SK-N-SH (cell line): ENCODE results near the gene CCS.

ENCODE experiments used
- FOXJ3 ChIP-seq: sonication (generic); formaldehyde crosslinking; IDR thresholded peaks from 2 replicates; pipeline ENCODE4 v1.5.1; 2020; ENCODE audit warnings: mild to moderate bottlenecking, missing genetic modification reagents
- FOXM1 ChIP-seq: IDR thresholded peaks from 2 replicates; pipeline ENCODE4 v1.4.0; 2012; ENCODE audit warnings: low read depth, mild to moderate bottlenecking
- POLR2AphosphoS5 ChIP-seq: IDR thresholded peaks from 2 replicates; pipeline ENCODE4 v1.6.1; 2012; ENCODE audit warnings: low read depth, low read length
- RXRA ChIP-seq: IDR thresholded peaks from 2 replicates; pipeline ENCODE4 v1.4.0; 2012; ENCODE audit warnings: low read depth, mild to moderate bottlenecking, borderline replicate concordance
- YY1 ChIP-seq: IDR thresholded peaks from 2 replicates; pipeline ENCODE4 v1.4.0; 2012; ENCODE audit warnings: low read depth, mild to moderate bottlenecking
- TF ChIP-seq, protein P1 (sequence below): fragments of 200-600 bp; sonication (generic); IDR thresholded peaks from 2 replicates; pipeline ENCODE4 v1.6.1; 2017; ENCODE audit warnings: antibody characterized with exemption, mild to moderate bottlenecking, moderate library complexity
- TF ChIP-seq, protein P2 (sequence below): IDR thresholded peaks from 2 replicates; pipeline ENCODE4 v1.4.0; 2012; ENCODE audit warnings: low read depth

DNA sequence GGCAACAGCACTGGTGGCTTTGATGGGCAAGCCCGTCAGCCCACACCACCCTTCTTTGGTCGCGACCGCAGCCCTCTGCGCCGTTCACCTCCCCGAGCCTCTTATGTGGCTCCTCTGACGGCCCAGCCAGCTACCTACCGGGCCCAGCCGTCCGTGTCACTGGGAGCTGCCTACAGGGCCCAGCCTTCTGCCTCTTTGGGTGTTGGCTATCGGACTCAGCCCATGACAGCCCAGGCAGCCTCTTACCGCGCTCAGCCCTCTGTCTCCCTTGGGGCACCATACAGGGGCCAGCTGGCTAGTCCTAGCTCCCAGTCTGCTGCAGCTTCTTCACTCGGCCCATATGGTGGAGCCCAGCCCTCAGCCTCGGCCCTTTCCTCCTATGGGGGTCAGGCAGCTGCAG is 31.5 kb downstream of the CCS start:
- TF ChIP-seq, protein P1, sequence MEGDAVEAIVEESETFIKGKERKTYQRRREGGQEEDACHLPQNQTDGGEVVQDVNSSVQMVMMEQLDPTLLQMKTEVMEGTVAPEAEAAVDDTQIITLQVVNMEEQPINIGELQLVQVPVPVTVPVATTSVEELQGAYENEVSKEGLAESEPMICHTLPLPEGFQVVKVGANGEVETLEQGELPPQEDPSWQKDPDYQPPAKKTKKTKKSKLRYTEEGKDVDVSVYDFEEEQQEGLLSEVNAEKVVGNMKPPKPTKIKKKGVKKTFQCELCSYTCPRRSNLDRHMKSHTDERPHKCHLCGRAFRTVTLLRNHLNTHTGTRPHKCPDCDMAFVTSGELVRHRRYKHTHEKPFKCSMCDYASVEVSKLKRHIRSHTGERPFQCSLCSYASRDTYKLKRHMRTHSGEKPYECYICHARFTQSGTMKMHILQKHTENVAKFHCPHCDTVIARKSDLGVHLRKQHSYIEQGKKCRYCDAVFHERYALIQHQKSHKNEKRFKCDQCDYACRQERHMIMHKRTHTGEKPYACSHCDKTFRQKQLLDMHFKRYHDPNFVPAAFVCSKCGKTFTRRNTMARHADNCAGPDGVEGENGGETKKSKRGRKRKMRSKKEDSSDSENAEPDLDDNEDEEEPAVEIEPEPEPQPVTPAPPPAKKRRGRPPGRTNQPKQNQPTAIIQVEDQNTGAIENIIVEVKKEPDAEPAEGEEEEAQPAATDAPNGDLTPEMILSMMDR, result no peak
- no peak for TF ChIP-seq FOXJ3
- TF ChIP-seq, protein P2, sequence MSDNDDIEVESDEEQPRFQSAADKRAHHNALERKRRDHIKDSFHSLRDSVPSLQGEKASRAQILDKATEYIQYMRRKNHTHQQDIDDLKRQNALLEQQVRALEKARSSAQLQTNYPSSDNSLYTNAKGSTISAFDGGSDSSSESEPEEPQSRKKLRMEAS, result no peak
- TF ChIP-seq POLR2AphosphoS5, result no peak
- no peak for TF ChIP-seq YY1
- TF ChIP-seq FOXM1, result no peak
- TF ChIP-seq RXRA, result no peak
